Vagina (tissue), 2 donors: ENCODE measurements around the gene MYADML2.

Experiments
- POLR2A ChIP-seq, 2 donors: fragments of 450-650 bp; IDR thresholded peaks; one replicate each; pipeline ENCODE4 v1.6.1; 2017; ENCODE audit warnings: antibody characterized with exemption in 2 of 2, mild to moderate bottlenecking in 2 of 2, moderate library complexity in 2 of 2
- POLR2AphosphoS5 ChIP-seq, 2 donors: sonication (generic); formaldehyde crosslinking; IDR thresholded peaks; one replicate each; pipeline ENCODE4 v1.9.0; 2017; ENCODE audit warnings: antibody characterized with exemption in 2 of 2, mild to moderate bottlenecking in 2 of 2, low read depth in 1 of 2; ENCODE audit not compliant: insufficient read depth in 1 of 2
- TF ChIP-seq, protein P1 (sequence below), 3 experiments: fragments of 450-650 bp in 2 of 3; fragments of 200-600 bp in 1 of 3; sonication (generic) in 1 of 3; IDR thresholded peaks; one replicate each; pipeline ENCODE4 v1.5.1; 2017 to 2019; ENCODE audit warnings: antibody characterized with exemption in 3 of 3, mild to moderate bottlenecking in 2 of 3, moderate library complexity in 2 of 3

DNA sequence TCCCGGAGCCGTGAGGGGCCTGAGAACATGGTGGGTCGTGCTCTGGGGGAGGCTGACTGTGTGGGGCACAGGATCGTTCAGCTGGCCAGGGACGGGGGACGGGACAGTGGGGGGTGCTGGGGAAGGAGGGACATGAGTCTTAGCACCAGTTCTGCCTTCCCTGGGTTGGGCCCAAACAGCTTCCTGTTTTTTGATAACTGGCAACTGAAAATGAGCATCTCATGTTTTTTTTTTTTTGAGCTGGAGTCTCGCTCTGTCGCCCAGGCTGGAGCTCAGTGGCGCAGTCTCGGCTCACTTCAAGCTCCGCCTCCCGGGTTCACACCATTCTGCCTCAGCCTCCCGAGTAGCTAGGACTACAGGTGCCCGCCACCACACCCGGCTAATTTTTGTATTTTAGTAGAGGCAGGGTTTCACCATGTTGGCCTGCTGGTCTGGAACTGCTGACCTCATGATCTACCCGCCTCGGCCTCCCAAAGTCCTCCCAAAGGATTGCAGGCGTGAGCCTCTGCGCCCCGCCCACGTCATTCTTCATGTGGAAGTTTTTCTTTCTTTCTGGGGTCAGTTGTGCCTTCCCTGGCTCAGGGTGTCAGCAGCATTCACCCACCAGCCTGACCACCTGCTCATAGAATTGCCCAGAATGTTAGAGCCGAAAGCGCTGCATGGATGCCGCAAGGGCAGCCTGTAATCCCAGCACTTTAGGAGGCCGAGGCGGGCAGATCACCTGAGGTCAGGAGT is 36.8 kb upstream of the MYADML2 start:
- TF ChIP-seq POLR2AphosphoS5 (IDR thresholded peaks at IDR 0.05; ENCODE audit: insufficient read depth in 1 of 2, low read depth in 1 of 2) (no peak), POLR2A (IDR thresholded peaks at IDR 0.05) (no peak)
- TF ChIP-seq, protein P1, sequence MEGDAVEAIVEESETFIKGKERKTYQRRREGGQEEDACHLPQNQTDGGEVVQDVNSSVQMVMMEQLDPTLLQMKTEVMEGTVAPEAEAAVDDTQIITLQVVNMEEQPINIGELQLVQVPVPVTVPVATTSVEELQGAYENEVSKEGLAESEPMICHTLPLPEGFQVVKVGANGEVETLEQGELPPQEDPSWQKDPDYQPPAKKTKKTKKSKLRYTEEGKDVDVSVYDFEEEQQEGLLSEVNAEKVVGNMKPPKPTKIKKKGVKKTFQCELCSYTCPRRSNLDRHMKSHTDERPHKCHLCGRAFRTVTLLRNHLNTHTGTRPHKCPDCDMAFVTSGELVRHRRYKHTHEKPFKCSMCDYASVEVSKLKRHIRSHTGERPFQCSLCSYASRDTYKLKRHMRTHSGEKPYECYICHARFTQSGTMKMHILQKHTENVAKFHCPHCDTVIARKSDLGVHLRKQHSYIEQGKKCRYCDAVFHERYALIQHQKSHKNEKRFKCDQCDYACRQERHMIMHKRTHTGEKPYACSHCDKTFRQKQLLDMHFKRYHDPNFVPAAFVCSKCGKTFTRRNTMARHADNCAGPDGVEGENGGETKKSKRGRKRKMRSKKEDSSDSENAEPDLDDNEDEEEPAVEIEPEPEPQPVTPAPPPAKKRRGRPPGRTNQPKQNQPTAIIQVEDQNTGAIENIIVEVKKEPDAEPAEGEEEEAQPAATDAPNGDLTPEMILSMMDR (IDR thresholded peaks at IDR 0.05) = no peak
